Suprapubic skin (tissue), 4 donors: ENCODE results near the gene FLNB. TPM values are rescaled to one million over a fixed set of nuclear protein-coding genes. Genes with fewer than 3 reads are reported as not detected.

Experiments
- DNase-seq, 2 donors: peaks; one replicate each; pipeline ENCODE4 v3.0.0-alpha.2; 2019; ENCODE audit warnings: low spot score in 2 of 2
- H3K27ac ChIP-seq: fragments of 200-600 bp; sonication (generic); one replicate; pipeline ENCODE4 v1.5.1; 2019
- H3K27me3 ChIP-seq: fragments of 200-600 bp; sonication (generic); one replicate; pipeline ENCODE4 v1.5.1; 2019
- H3K36me3 ChIP-seq: fragments of 200-600 bp; sonication (generic); one replicate; pipeline ENCODE4 v1.5.1; 2019
- H3K4me1 ChIP-seq: fragments of 200-600 bp; sonication (generic); one replicate; pipeline ENCODE4 v1.5.1; 2019
- H3K4me3 ChIP-seq: fragments of 200-600 bp; sonication (generic); one replicate; pipeline ENCODE4 v1.5.1; 2019; ENCODE audit warnings: mild to moderate bottlenecking
- H3K9me3 ChIP-seq: fragments of 200-600 bp; sonication (generic); one replicate; pipeline ENCODE4 v1.5.1; 2019
- EP300 ChIP-seq: sonication (generic); formaldehyde crosslinking; IDR thresholded peaks from one replicate; pipeline ENCODE4 v1.6.1; 2017; ENCODE audit warnings: antibody characterized with exemption
- POLR2A ChIP-seq, 2 donors: fragments of 450-650 bp; IDR thresholded peaks; one replicate each; pipeline ENCODE4 v1.6.1; 2017; ENCODE audit warnings: antibody characterized with exemption in 2 of 2, mild to moderate bottlenecking in 2 of 2, moderate library complexity in 2 of 2
- POLR2AphosphoS5 ChIP-seq, 3 donors: sonication (generic); formaldehyde crosslinking; IDR thresholded peaks; one replicate each; pipeline ENCODE4 v1.6.1; 2017; ENCODE audit warnings: antibody characterized with exemption in 3 of 3
- WGBS: methylation state at CpG from one replicate; pipeline ENCODE4 v1.1.5; 2018; 5-methylcytosine and 5-hydroxymethylcytosine counted together
- total RNA-seq, 4 donors: library from RNA; depleted of rRNA; stranded (reverse); fragments of >200 nt; gene quantifications; one replicate each; pipeline ENCODE4 v1.1.0, GENCODE V29; 2016
- TF ChIP-seq, protein P1 (sequence below), 2 donors: fragments of 200-600 bp in 1 of 2; fragments of 450-650 bp in 1 of 2; sonication (generic) in 1 of 2; IDR thresholded peaks; one replicate each; pipeline ENCODE4 v1.5.1; 2016 to 2019; ENCODE audit warnings: antibody characterized with exemption in 2 of 2, mild to moderate bottlenecking in 1 of 2, moderate library complexity in 1 of 2

Gene FLNB
- total RNA-seq, 4 donors from 2014 or later, result 143 to 186 (median 150) TPM

DNA sequence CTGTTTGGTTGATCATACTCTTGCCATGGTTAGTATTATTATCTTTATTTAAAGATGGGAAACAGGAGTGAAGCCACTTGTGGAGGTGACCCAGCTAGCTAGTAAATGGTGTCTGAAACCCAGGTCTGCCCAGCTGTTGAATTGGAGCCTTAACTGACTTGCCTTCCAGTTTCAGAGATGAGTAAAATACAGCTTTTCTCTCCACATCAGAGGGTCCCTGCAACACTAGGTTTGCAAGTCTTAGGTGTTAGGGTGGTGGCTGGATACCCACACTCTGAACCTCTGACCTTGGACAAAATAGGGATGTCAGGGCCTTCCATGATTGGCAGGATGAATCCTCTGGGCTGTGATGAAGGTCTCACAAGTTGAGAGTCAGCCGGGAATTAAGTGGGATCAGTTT, 4.1 kb downstream of the FLNB start:
- Histone ChIP-seq H3K27ac (peak overlapping the region; percentile 89), H3K36me3 (no peaks in the 10 kb centered on the region), H3K4me1 (peaks cover 83% of the 10 kb centered on the region), H3K9me3 (no peaks in the 10 kb centered on the region), H3K27me3 (no peaks in the 10 kb centered on the region), H3K4me3 (no peak overlapping the region)
- 100% methylated on average over 1 of the region's 1 CpG for WGBS
- no peak for DNase-seq
- TF ChIP-seq POLR2A (IDR thresholded peaks at IDR 0.05) (no peak), POLR2AphosphoS5 (IDR thresholded peaks at IDR 0.05) (no peak), EP300 (no peak)
- TF ChIP-seq, protein P1, sequence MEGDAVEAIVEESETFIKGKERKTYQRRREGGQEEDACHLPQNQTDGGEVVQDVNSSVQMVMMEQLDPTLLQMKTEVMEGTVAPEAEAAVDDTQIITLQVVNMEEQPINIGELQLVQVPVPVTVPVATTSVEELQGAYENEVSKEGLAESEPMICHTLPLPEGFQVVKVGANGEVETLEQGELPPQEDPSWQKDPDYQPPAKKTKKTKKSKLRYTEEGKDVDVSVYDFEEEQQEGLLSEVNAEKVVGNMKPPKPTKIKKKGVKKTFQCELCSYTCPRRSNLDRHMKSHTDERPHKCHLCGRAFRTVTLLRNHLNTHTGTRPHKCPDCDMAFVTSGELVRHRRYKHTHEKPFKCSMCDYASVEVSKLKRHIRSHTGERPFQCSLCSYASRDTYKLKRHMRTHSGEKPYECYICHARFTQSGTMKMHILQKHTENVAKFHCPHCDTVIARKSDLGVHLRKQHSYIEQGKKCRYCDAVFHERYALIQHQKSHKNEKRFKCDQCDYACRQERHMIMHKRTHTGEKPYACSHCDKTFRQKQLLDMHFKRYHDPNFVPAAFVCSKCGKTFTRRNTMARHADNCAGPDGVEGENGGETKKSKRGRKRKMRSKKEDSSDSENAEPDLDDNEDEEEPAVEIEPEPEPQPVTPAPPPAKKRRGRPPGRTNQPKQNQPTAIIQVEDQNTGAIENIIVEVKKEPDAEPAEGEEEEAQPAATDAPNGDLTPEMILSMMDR (IDR thresholded peaks at IDR 0.05), result no peak

- Histone ChIP-seq H3K4me1 (peaks cover 77% of the 10 kb centered on the region), H3K9me3 (no peaks in the 10 kb centered on the region), H3K36me3 (no peaks in the 10 kb centered on the region), H3K27me3 (no peaks in the 10 kb centered on the region), H3K27ac (peak overlapping the region; percentile 0), H3K4me3 (no peak overlapping the region)
- WGBS, result 73% methylated on average over 3 of the region's 3 CpGs
- no peak for DNase-seq
- TF ChIP-seq EP300 (no peak), POLR2AphosphoS5 (IDR thresholded peaks at IDR 0.05) (no peak)
Observed at GRCh38 chr3:58013099-58013498, 4.9 kb downstream of the FLNB start.

- H3K4me3 ChIP-seq, result no peak overlapping the region
Observed at GRCh38 chr3:58013973-58014649, 5.9 kb downstream of the FLNB start.

GRCh38 chr3:58015520-58015915, 7.3 kb downstream of the FLNB start:
- 61% methylated on average over 3 of the region's 3 CpGs for WGBS
- Histone ChIP-seq H3K27me3 (no peaks in the 10 kb centered on the region), H3K36me3 (no peaks in the 10 kb centered on the region), H3K9me3 (no peaks in the 10 kb centered on the region), H3K4me1 (peaks cover 72% of the 10 kb centered on the region), H3K27ac (no peak overlapping the region), H3K4me3 (no peak overlapping the region)
- TF ChIP-seq POLR2AphosphoS5 (IDR thresholded peaks at IDR 0.05), result no peak
- TF ChIP-seq, protein P1 (IDR thresholded peaks at IDR 0.05), result no peak
- no peak for TF ChIP-seq POLR2A (IDR thresholded peaks at IDR 0.05)
- TF ChIP-seq EP300, result no peak
- DNase-seq, result no peak

More at GRCh38 chr3:58013973-58014649, 5.9 kb downstream of the FLNB start:
- DNase-seq, result peak; percentile 83 to 88
- H3K36me3 ChIP-seq, result no peaks in the 10 kb centered on the region
- WGBS, result 64% methylated on average over 4 of the region's 10 CpGs
- peaks cover 72% of the 10 kb centered on the region for H3K4me1 ChIP-seq
- H3K27me3 ChIP-seq, result no peaks in the 10 kb centered on the region
- no peaks in the 10 kb centered on the region for H3K9me3 ChIP-seq
- peak overlapping the region; percentile 35 for H3K27ac ChIP-seq
- TF ChIP-seq POLR2A (IDR thresholded peaks at IDR 0.05), result no peak
- peak in 2 of 3 donors; percentile 29 to 53 for TF ChIP-seq POLR2AphosphoS5 (IDR thresholded peaks at IDR 0.05)

GRCh38 chr3:58016710-58017109, 8.5 kb downstream of the FLNB start:
- H3K27ac ChIP-seq, result no peak overlapping the region
- WGBS, result 55% methylated on average over 1 of the region's 1 CpG
- H3K4me1 ChIP-seq, result peaks cover 72% of the 10 kb centered on the region

More at GRCh38 chr3:58016710-58017109, 8.5 kb downstream of the FLNB start:
- Histone ChIP-seq H3K27me3 (no peaks in the 10 kb centered on the region), H3K36me3 (no peaks in the 10 kb centered on the region), H3K4me3 (no peak overlapping the region), H3K9me3 (no peaks in the 10 kb centered on the region)
- TF ChIP-seq EP300 (no peak), POLR2AphosphoS5 (IDR thresholded peaks at IDR 0.05) (no peak), POLR2A (IDR thresholded peaks at IDR 0.05) (no peak)
- TF ChIP-seq, protein P1 (IDR thresholded peaks at IDR 0.05), result no peak
- no peak for DNase-seq
